HCT116 (cell line): ENCODE results near the gene WNK2. TPM values are rescaled to one million over a fixed set of nuclear protein-coding genes. Genes with fewer than 3 reads are reported as not detected.

Experiments used
- ATAC-seq: fragments of 200-7000 bp; cut with Tn5 transposase; 2 replicates; pipeline ENCODE4 v1.9.1; 2020; ENCODE audit warnings: mild to moderate bottlenecking, moderate library complexity
- BruUV-seq: library from RNA; stranded (reverse); fragments of 400-500 nt; replicated peaks from 2 replicates; lab custom pipeline; 2021; lab: Mats Ljungman, UMichigan
- CTCF ChIA-PET: fragments of 300-600 bp; sonication (Branson Sonifier 250); formaldehyde crosslinking; loops from one replicate; lab custom pipeline; 2021; ENCODE audit warnings: antibody characterized with exemption; lab: Charles Lee
- POLR2A ChIA-PET: fragments of 300-600, 350-600 bp; sonication (Branson Sonifier 250); formaldehyde crosslinking; loops from one replicate; lab custom pipeline; 2021; ENCODE audit warnings: antibody characterized with exemption; lab: Charles Lee
- RAD21 ChIA-PET, 2 experiments: fragments of 300-600 bp; sonication (Branson Sonifier 250); formaldehyde crosslinking; loops; one replicate each; lab custom pipeline; 2023; ENCODE audit warnings: low total read pairs in 2 of 2; ENCODE audit not compliant: uncharacterized antibody in 2 of 2, unreplicated experiment in 2 of 2, low non-redundant PET in 1 of 2; lab: Charles Lee
- DNase-seq: peaks from one replicate; pipeline ENCODE4 v3.0.0-alpha.2; 2010; ENCODE audit warnings: low read depth, low spot score
- H2AFZ ChIP-seq: fragments of 200-600 bp; shearing (Covaris generic), sonication (generic); 2 replicates; pipeline ENCODE4 v1.6.1; 2017; ENCODE audit warnings: low read depth, mixed run types, mixed read lengths, antibody characterized with exemption, low read length; ENCODE audit not compliant: poor library complexity, severe bottlenecking
- H3K27ac ChIP-seq: 2 replicates; pipeline ENCODE4 v1.5.1; 2012; ENCODE audit warnings: low read depth, low read length
- H3K27me3 ChIP-seq: fragments of 200-600 bp; sonication (generic); 2 replicates; pipeline ENCODE4 v1.6.1; 2016; ENCODE audit warnings: mixed run types, low read length, mixed read lengths; ENCODE audit not compliant: insufficient read depth
- H3K36me3 ChIP-seq, 2 experiments: fragments of 200-500 bp in 1 of 2; fragments of 200-600 bp in 1 of 2; sonication (Bioruptor generic) in 1 of 2; sonication (generic) in 1 of 2; 2 replicates each; pipeline versions ENCODE4 v1.5.1 to v1.6.1; 2014 to 2016; ENCODE audit warnings: low read length in 2 of 2, inconsistent platforms in 1 of 2, mixed read lengths in 1 of 2, mixed run types in 1 of 2; ENCODE audit not compliant: insufficient read depth in 2 of 2, control insufficient read depth in 1 of 2
- H3K4me1 ChIP-seq, 2 experiments: fragments of 200-600 bp in 1 of 2; sonication (generic) in 1 of 2; 2 replicates each; pipeline versions ENCODE4 v1.5.1 to v1.6.1; 2012 to 2017; ENCODE audit warnings: low read length in 2 of 2, inconsistent platforms in 1 of 2, mild to moderate bottlenecking in 1 of 2, mixed read lengths in 1 of 2, mixed run types in 1 of 2, moderate library complexity in 1 of 2; ENCODE audit not compliant: insufficient read depth in 2 of 2, control insufficient read depth in 1 of 2
- H3K4me2 ChIP-seq: fragments of 200-600 bp; sonication (generic); 2 replicates; pipeline ENCODE4 v1.6.1; 2017; ENCODE audit warnings: mixed run types, low read length, mixed read lengths
- H3K4me3 ChIP-seq, 2 experiments: fragments of 200-600 bp in 1 of 2; sonication (generic) in 1 of 2; replicated peaks in 1 of 2; 2 replicates each; pipeline ENCODE4 v1.5.1; 2011 to 2016; ENCODE audit warnings: low read length in 2 of 2, control low read depth in 1 of 2, low read depth in 1 of 2, mild to moderate bottlenecking in 1 of 2, mixed read lengths in 1 of 2, mixed run types in 1 of 2
- H3K79me2 ChIP-seq: fragments of 200-600 bp; sonication (generic); 2 replicates; pipeline ENCODE4 v1.6.1; 2017; ENCODE audit warnings: mild to moderate bottlenecking, mixed run types, low read length, moderate library complexity, mixed read lengths; ENCODE audit not compliant: insufficient read depth
- H3K9ac ChIP-seq: fragments of 200-600 bp; sonication (generic); 2 replicates; pipeline ENCODE4 v1.6.1; 2016; ENCODE audit warnings: low read length, mixed read lengths
- H3K9me2 ChIP-seq: fragments of 200-600 bp; sonication (generic), shearing (Covaris generic); 2 replicates; pipeline ENCODE4 v1.6.1; 2017; ENCODE audit warnings: mixed run types, mild to moderate bottlenecking, moderate library complexity; ENCODE audit not compliant: insufficient read depth
- H3K9me3 ChIP-seq, 2 experiments: fragments of 200-500 bp in 1 of 2; fragments of 200-600 bp in 1 of 2; sonication (Bioruptor generic) in 1 of 2; sonication (generic) in 1 of 2; 2 replicates each; pipeline ENCODE4 v1.6.1; 2014 to 2017; ENCODE audit warnings: low read length in 2 of 2, mixed read lengths in 2 of 2, inconsistent platforms in 1 of 2, low read depth in 1 of 2, mild to moderate bottlenecking in 1 of 2, mixed run types in 1 of 2, moderate library complexity in 1 of 2; ENCODE audit not compliant: control insufficient read depth in 1 of 2, insufficient read depth in 1 of 2
- H4K20me1 ChIP-seq: fragments of 200-600 bp; sonication (generic), shearing (Covaris generic); 2 replicates; pipeline ENCODE4 v1.6.1; 2017; ENCODE audit warnings: mixed run types, mild to moderate bottlenecking, moderate library complexity; ENCODE audit not compliant: insufficient read depth
- CTCF ChIP-seq, 3 experiments: fragments of 200-600 bp in 1 of 3; sonication (generic) in 1 of 3; IDR thresholded peaks in 2 of 3; conservative IDR thresholded peaks in 1 of 3; 2 replicates each; pipeline ENCODE4 v1.5.1; 2012 to 2017; ENCODE audit warnings: low read depth in 2 of 3, low read length in 2 of 3, antibody characterized with exemption in 1 of 3, borderline replicate concordance in 1 of 3, control low read depth in 1 of 3, mild to moderate bottlenecking in 1 of 3, mixed read lengths in 1 of 3, mixed run types in 1 of 3, moderate library complexity in 1 of 3; ENCODE audit not compliant: insufficient read depth in 1 of 3
- EGR1 ChIP-seq: IDR thresholded peaks from 2 replicates; pipeline ENCODE4 v1.6.1; 2012; ENCODE audit warnings: low read depth
- ELF1 ChIP-seq: IDR thresholded peaks from 2 replicates; pipeline ENCODE4 v1.6.1; 2012; ENCODE audit warnings: low read depth, borderline replicate concordance
- EZH2 ChIP-seq: fragments of 200-600 bp; sonication (generic); IDR thresholded peaks from 2 replicates; pipeline ENCODE4 v1.6.1; 2017; ENCODE audit warnings: antibody characterized with exemption, mixed run types
- MAX ChIP-seq: IDR thresholded peaks from 2 replicates; pipeline ENCODE4 v1.6.1; 2012
- POLR2AphosphoS5 ChIP-seq: IDR thresholded peaks from 2 replicates; pipeline ENCODE4 v1.6.1; 2011; ENCODE audit warnings: mild to moderate bottlenecking, low read depth, low read length, moderate library complexity
- RAD21 ChIP-seq: IDR thresholded peaks from 2 replicates; pipeline ENCODE4 v1.6.1; 2012; ENCODE audit warnings: low read depth, mild to moderate bottlenecking
- SIN3A ChIP-seq: IDR thresholded peaks from 2 replicates; pipeline ENCODE4 v1.6.1; 2012; ENCODE audit warnings: low read depth
- SP1 ChIP-seq: IDR thresholded peaks from 2 replicates; pipeline ENCODE4 v1.6.1; 2012; ENCODE audit warnings: low read depth
- SRF ChIP-seq: IDR thresholded peaks from 2 replicates; pipeline ENCODE4 v1.6.1; 2012; ENCODE audit warnings: low read depth
- ZBTB33 ChIP-seq: IDR thresholded peaks from 2 replicates; pipeline ENCODE4 v1.6.1; 2011; ENCODE audit warnings: mild to moderate bottlenecking, low read length, moderate library complexity; ENCODE audit not compliant: insufficient replicate concordance; ENCODE audit errors: extremely low read depth
- ZFX ChIP-seq: fragments of 450-650 bp; IDR thresholded peaks from 2 replicates; pipeline ENCODE4 v1.6.1; 2017
- ZNF274 ChIP-seq: fragments of 200-500 bp; sonication (Bioruptor generic); IDR thresholded peaks from 2 replicates; pipeline ENCODE4 v1.6.1; 2014; ENCODE audit warnings: mild to moderate bottlenecking, low read depth, low read length, inconsistent platforms
- intact Hi-C: fragments of 100-400 bp; cut with micrococcal nuclease; formaldehyde crosslinking; loops from 2 replicates; pipeline ENCODE4 v1.10.0; 2022
- total RNA-seq: library from RNA; stranded (reverse); gene quantifications from one replicate; pipeline ENCODE4 v1.2.1, GENCODE V29; 2021; ENCODE audit not compliant: unreplicated experiment
- TF ChIP-seq, protein P1 (sequence below): IDR thresholded peaks from 2 replicates; pipeline ENCODE4 v1.6.1; 2012
- TF ChIP-seq, protein P2 (sequence below): IDR thresholded peaks from 2 replicates; pipeline ENCODE4 v1.6.1; 2012; ENCODE audit warnings: low read depth

Gene WNK2
- total RNA-seq, 1 experiment from 2014 or later: 24.4 TPM

- no peak overlapping the region for H2AFZ ChIP-seq
- peaks cover 12 to 18% of the 10 kb centered on the region in 2 experiments for H3K4me1 ChIP-seq
- ChIA-PET RAD21 (no interaction called here), POLR2A (no interaction called here), CTCF (interaction anchor here (4.0 kb wide), 1 partner anchor 15 kb away, joined by 18 read pairs; no protein-coding TSS in a partner anchor)
- TF ChIP-seq ZBTB33 (no peak), SRF (no peak), SIN3A (no peak), POLR2AphosphoS5 (no peak), CTCF (IDR thresholded peaks at IDR 0.05 in 2 of 3, conservative IDR thresholded peaks at IDR 0.05 in 1 of 3; ENCODE audit: borderline replicate concordance in 1 of 3, insufficient read depth in 1 of 3, low read depth in 2 of 3, low read length in 2 of 3) (no peak), SP1 (no peak), EZH2 (no peak), RAD21 (no peak), ZFX (no peak), ZNF274 (no peak), ELF1 (no peak), EGR1 (no peak), MAX (no peak)
- TF ChIP-seq, protein P1, sequence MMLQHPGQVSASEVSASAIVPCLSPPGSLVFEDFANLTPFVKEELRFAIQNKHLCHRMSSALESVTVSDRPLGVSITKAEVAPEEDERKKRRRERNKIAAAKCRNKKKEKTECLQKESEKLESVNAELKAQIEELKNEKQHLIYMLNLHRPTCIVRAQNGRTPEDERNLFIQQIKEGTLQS: no peak
- TF ChIP-seq, protein P2, sequence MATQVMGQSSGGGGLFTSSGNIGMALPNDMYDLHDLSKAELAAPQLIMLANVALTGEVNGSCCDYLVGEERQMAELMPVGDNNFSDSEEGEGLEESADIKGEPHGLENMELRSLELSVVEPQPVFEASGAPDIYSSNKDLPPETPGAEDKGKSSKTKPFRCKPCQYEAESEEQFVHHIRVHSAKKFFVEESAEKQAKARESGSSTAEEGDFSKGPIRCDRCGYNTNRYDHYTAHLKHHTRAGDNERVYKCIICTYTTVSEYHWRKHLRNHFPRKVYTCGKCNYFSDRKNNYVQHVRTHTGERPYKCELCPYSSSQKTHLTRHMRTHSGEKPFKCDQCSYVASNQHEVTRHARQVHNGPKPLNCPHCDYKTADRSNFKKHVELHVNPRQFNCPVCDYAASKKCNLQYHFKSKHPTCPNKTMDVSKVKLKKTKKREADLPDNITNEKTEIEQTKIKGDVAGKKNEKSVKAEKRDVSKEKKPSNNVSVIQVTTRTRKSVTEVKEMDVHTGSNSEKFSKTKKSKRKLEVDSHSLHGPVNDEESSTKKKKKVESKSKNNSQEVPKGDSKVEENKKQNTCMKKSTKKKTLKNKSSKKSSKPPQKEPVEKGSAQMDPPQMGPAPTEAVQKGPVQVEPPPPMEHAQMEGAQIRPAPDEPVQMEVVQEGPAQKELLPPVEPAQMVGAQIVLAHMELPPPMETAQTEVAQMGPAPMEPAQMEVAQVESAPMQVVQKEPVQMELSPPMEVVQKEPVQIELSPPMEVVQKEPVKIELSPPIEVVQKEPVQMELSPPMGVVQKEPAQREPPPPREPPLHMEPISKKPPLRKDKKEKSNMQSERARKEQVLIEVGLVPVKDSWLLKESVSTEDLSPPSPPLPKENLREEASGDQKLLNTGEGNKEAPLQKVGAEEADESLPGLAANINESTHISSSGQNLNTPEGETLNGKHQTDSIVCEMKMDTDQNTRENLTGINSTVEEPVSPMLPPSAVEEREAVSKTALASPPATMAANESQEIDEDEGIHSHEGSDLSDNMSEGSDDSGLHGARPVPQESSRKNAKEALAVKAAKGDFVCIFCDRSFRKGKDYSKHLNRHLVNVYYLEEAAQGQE: no peak
- no peaks in the 10 kb centered on the region for H3K36me3 ChIP-seq
- no peaks in the 10 kb centered on the region for H3K27me3 ChIP-seq
- BruUV-seq: no TSS peak
- no peak overlapping the region for H3K9ac ChIP-seq
- H3K9me3 ChIP-seq: no peaks in the 10 kb centered on the region
- H3K27ac ChIP-seq: no peak overlapping the region
- H3K9me2 ChIP-seq: no peaks in the 10 kb centered on the region
- DNase-seq: no peak
- H3K4me2 ChIP-seq: no peak overlapping the region
- H3K4me3 ChIP-seq: no peak overlapping the region
- H4K20me1 ChIP-seq: no peaks in the 10 kb centered on the region
- ATAC-seq: no peak
- no peaks in the 10 kb centered on the region for H3K79me2 ChIP-seq
- intact Hi-C loops: no loop called here
Observed at GRCh38 chr9:93139365-93140182, 44.4 kb upstream of the WNK2 start.
